Vagina (tissue), 2 donors: Measurements from ENCODE around the gene NYAP1. TPM values are rescaled to one million over a fixed set of nuclear protein-coding genes. Genes with fewer than 3 reads are reported as not detected.
A peak's percentile ranks its signal among the peaks of the same experiment; 100 is the strongest.
"Not testable (repeated sequence)": the region's sequence is repeated elsewhere in the genome, so short reads cannot be mapped to it uniquely, and the experiment has no call there.

Source experiments
- DNase-seq, 2 donors: peaks; one replicate each; pipeline ENCODE4 v3.0.0-alpha.2; 2017; ENCODE audit errors: extremely low spot score in 2 of 2
- H3K27ac ChIP-seq: fragments of 200-600 bp; sonication (generic); one replicate; pipeline ENCODE4 v1.5.1; 2019
- H3K27me3 ChIP-seq: fragments of 200-600 bp; sonication (generic); one replicate; pipeline ENCODE4 v1.5.1; 2019
- H3K36me3 ChIP-seq, 2 donors: fragments of 200-600 bp; sonication (generic); one replicate each; pipeline ENCODE4 v1.5.1; 2017 to 2019
- H3K4me1 ChIP-seq: fragments of 200-600 bp; sonication (generic); one replicate; pipeline ENCODE4 v1.5.1; 2019
- H3K4me3 ChIP-seq, 2 donors: fragments of 200-600 bp; sonication (generic); 1 replicate in 1 of 2; 2 replicates in 1 of 2; pipeline ENCODE4 v1.5.1; 2016 to 2019
- H3K9me3 ChIP-seq: fragments of 200-600 bp; sonication (generic); one replicate; pipeline ENCODE4 v1.5.1; 2019
- POLR2A ChIP-seq, 2 donors: fragments of 450-650 bp; IDR thresholded peaks; one replicate each; pipeline ENCODE4 v1.6.1; 2017; ENCODE audit warnings: antibody characterized with exemption in 2 of 2, mild to moderate bottlenecking in 2 of 2, moderate library complexity in 2 of 2
- POLR2AphosphoS5 ChIP-seq, 2 donors: sonication (generic); formaldehyde crosslinking; IDR thresholded peaks; one replicate each; pipeline ENCODE4 v1.9.0; 2017; ENCODE audit warnings: antibody characterized with exemption in 2 of 2, mild to moderate bottlenecking in 2 of 2, low read depth in 1 of 2; ENCODE audit not compliant: insufficient read depth in 1 of 2
- intact Hi-C: fragments of 100-400 bp; cut with DNase I; formaldehyde crosslinking; loops from one replicate; pipeline ENCODE4 v1.15.1; 2023
- total RNA-seq: library from RNA; depleted of rRNA; stranded (reverse); fragments of >200 nt; gene quantifications from one replicate; pipeline ENCODE4 v1.2.3, GENCODE V29; 2016
- TF ChIP-seq, protein P1 (sequence below), 3 experiments: fragments of 450-650 bp in 2 of 3; fragments of 200-600 bp in 1 of 3; sonication (generic) in 1 of 3; IDR thresholded peaks; one replicate each; pipeline ENCODE4 v1.5.1; 2017 to 2019; ENCODE audit warnings: antibody characterized with exemption in 3 of 3, mild to moderate bottlenecking in 2 of 3, moderate library complexity in 2 of 3

Gene NYAP1
- total RNA-seq, 1 donor from 2014 or later = 3.9 TPM

GRCh38 chr7:100528108-100528866 lies 44.6 kb downstream of the NYAP1 start:
- H3K4me1 ChIP-seq, H3K4me3 ChIP-seq, H3K27me3 ChIP-seq, H3K36me3 ChIP-seq, intact Hi-C loops, DNase-seq, H3K9me3 ChIP-seq, H3K27ac ChIP-seq: not testable (repeated sequence)

- TF ChIP-seq, protein P1, sequence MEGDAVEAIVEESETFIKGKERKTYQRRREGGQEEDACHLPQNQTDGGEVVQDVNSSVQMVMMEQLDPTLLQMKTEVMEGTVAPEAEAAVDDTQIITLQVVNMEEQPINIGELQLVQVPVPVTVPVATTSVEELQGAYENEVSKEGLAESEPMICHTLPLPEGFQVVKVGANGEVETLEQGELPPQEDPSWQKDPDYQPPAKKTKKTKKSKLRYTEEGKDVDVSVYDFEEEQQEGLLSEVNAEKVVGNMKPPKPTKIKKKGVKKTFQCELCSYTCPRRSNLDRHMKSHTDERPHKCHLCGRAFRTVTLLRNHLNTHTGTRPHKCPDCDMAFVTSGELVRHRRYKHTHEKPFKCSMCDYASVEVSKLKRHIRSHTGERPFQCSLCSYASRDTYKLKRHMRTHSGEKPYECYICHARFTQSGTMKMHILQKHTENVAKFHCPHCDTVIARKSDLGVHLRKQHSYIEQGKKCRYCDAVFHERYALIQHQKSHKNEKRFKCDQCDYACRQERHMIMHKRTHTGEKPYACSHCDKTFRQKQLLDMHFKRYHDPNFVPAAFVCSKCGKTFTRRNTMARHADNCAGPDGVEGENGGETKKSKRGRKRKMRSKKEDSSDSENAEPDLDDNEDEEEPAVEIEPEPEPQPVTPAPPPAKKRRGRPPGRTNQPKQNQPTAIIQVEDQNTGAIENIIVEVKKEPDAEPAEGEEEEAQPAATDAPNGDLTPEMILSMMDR (IDR thresholded peaks at IDR 0.05) = no peak
- no peak for TF ChIP-seq POLR2A (IDR thresholded peaks at IDR 0.05)
- TF ChIP-seq POLR2AphosphoS5 (IDR thresholded peaks at IDR 0.05; ENCODE audit: insufficient read depth in 1 of 2, low read depth in 1 of 2) = no peak
Observed at GRCh38 chr7:100532165-100533022, 48.7 kb downstream of the NYAP1 start.

GRCh38 chr7:100535982-100536381 lies 52.3 kb downstream of the NYAP1 start:
- H3K27me3 ChIP-seq, H3K4me3 ChIP-seq, H3K9me3 ChIP-seq, H3K36me3 ChIP-seq, intact Hi-C loops, DNase-seq, H3K27ac ChIP-seq: not testable (repeated sequence)
- peaks cover 23% of the 10 kb centered on the region for H3K4me1 ChIP-seq

More at GRCh38 chr7:100532165-100533022, 48.7 kb downstream of the NYAP1 start:
- intact Hi-C loops = no loop called here
- H3K4me3 ChIP-seq = no peak overlapping the region
- no peaks in the 10 kb centered on the region for H3K4me1 ChIP-seq
- H3K36me3 ChIP-seq = no peaks in the 10 kb centered on the region
- no peaks in the 10 kb centered on the region for H3K9me3 ChIP-seq
- H3K27ac ChIP-seq = no peak overlapping the region
- DNase-seq = no peak
- no peaks in the 10 kb centered on the region for H3K27me3 ChIP-seq

- H3K4me3 ChIP-seq, intact Hi-C loops, DNase-seq, H3K27ac ChIP-seq, H3K27me3 ChIP-seq, H3K9me3 ChIP-seq, H3K36me3 ChIP-seq: not testable (repeated sequence)
- H3K4me1 ChIP-seq = peaks cover 23% of the 10 kb centered on the region
Observed at GRCh38 chr7:100536695-100537094, 53.0 kb downstream of the NYAP1 start.

DNA sequence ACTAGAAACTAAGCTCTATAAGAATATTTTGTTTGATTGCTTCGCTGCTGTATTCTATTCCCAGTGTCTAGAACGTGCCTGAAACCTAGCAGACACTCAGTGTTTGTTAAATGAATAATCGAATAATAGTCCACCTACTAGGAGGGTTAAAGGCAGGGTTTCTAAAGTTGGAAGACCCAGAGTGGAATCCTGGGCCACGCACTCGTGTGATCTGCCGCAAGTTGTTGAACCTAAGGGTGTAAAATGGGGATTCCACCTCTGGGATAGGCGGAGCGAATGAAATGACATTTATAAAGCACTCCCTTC lies 54.6 kb downstream of the NYAP1 start:
- TF ChIP-seq, protein P1 (IDR thresholded peaks at IDR 0.05) = no peak
- TF ChIP-seq POLR2A (IDR thresholded peaks at IDR 0.05) (no peak), POLR2AphosphoS5 (IDR thresholded peaks at IDR 0.05; ENCODE audit: insufficient read depth in 1 of 2, low read depth in 1 of 2) (no peak)
- no peak overlapping the region for H3K27ac ChIP-seq
- peaks cover 24% of the 10 kb centered on the region for H3K4me1 ChIP-seq
- H3K27me3 ChIP-seq = no peaks in the 10 kb centered on the region
- no peaks in the 10 kb centered on the region for H3K36me3 ChIP-seq
- intact Hi-C loops = no loop called here
- peak overlapping the region; percentile 31 to 82 for H3K4me3 ChIP-seq
- no peaks in the 10 kb centered on the region for H3K9me3 ChIP-seq
- DNase-seq = no peak

DNA sequence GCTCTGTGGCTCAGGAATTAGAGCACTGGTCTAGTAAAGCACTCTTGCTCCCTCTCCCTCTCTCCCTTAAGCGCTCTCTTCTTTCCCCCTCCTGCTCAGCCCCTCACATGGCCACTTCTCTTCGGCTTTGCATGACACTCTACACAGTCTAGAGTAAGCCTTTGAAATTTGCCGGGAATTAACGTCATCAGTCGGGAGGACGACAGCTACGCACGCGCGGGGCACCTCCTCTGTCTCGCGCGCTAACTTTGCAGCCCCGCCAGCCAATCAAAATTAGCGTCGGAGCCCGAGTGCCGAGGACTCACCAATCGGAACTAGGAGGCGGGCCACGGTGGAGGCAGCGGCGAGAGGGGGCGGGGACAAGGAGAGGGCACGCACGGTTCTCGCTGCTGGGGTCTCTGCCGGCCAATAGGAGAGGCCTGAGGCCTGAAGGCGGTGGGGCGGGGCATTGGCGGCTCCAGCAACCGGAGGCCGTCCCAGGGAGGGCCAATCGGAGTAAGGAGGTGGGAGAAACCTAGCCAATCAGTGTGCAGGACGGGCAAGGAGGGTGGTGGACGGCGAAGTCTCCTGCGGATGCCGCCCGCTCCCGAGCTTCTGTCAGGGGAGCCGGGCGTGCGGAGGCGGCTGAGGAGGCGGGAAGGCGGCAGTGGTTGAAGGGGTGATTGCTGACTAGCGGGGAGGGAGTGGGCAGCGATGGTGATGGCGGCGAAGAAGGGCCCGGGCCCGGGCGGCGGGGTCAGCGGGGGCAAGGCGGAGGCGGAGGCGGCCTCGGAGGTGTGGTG lies 55.1 kb downstream of the NYAP1 start, which contains the start of gene AGFG2:
Gene AGFG2 (plus strand): TSS at position 550 of the 782 bp plus-strand sequence. CDS start 144 bp downstream, at position 694.
- Histone ChIP-seq H3K27ac (peak within 1 kb of the TSS; percentile 55), H3K4me3 (peak within 1 kb of the TSS; percentile 82 to 83), H3K4me1 (peaks cover 30% of the 10 kb centered on the region), H3K27me3 (no peaks in the 10 kb centered on the region), H3K36me3 (no peaks in the 10 kb centered on the region), H3K9me3 (no peaks in the 10 kb centered on the region)
- TF ChIP-seq POLR2AphosphoS5 (IDR thresholded peaks at IDR 0.05; ENCODE audit: insufficient read depth in 1 of 2, low read depth in 1 of 2) (peak; percentile 91 to 96), POLR2A (IDR thresholded peaks at IDR 0.05) (peak in 1 of 2 donors; percentile 55)
- TF ChIP-seq, protein P1 (IDR thresholded peaks at IDR 0.05) = no peak
- intact Hi-C loops = no loop called here
- peak; percentile 100 for DNase-seq
